A549 (cell line): ENCODE results near the gene ZNF273.

Experiments
- EP300 ChIP-seq, 2 experiments: fragments of >200 bp; sonication (Bioruptor Twin); formaldehyde crosslinking; IDR thresholded peaks; 2 replicates in 1 of 2; 3 replicates in 1 of 2; pipeline ENCODE4 v1.6.1; 2016 to 2017
- FOSL2 ChIP-seq, 2 experiments: fragments of 450-650 bp in 1 of 2; fragments of >200 bp in 1 of 2; sonication (Bioruptor Twin) in 1 of 2; formaldehyde crosslinking; IDR thresholded peaks; 2 replicates each; pipeline versions ENCODE4 v1.5.0 to v1.6.1; 2016 to 2020; ENCODE audit warnings: mild to moderate bottlenecking in 1 of 2, moderate library complexity in 1 of 2
- POLR2A ChIP-seq: IDR thresholded peaks from 2 replicates; pipeline ENCODE4 v1.6.1; 2012; ENCODE audit warnings: mild to moderate bottlenecking, low read length
- RFX5 ChIP-seq: fragments of 450-650 bp; IDR thresholded peaks from 2 replicates; pipeline ENCODE4 v1.7.1; 2014; ENCODE audit warnings: antibody characterized with exemption, mild to moderate bottlenecking, moderate library complexity
- SMC3 ChIP-seq: fragments of >200 bp; sonication (Bioruptor Twin); formaldehyde crosslinking; IDR thresholded peaks from 3 replicates; pipeline ENCODE4 v1.6.1; 2018; ENCODE audit warnings: inconsistent platforms
- TF ChIP-seq, protein P1 (sequence below): fragments of >200 bp; sonication (Bioruptor Twin); formaldehyde crosslinking; IDR thresholded peaks from 3 replicates; pipeline ENCODE4 v1.5.1; 2016
- TF ChIP-seq, protein P2 (sequence below): IDR thresholded peaks from 2 replicates; pipeline ENCODE4 v1.6.1; 2012

DNA sequence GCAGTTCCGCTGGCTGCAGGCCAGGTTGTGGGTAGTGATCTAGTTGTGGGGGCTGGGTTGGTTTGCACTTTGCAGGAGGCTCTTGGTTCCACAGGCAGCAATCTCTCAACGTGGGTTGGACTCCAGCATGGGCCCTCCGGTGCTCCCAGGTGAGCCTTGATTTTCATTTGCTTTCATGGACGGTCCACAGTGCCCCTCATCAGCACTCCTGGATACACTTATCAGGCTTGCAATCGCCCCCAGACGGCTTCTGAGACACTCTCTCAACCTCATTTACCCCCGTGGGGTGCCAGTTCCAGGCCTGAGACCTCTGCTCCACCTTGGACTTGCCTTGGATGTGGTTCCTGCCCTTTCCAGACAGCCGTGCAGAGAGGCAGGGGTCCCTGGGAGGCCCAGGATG lies 31.3 kb upstream of the ZNF273 start:
- TF ChIP-seq POLR2A, result no peak
- TF ChIP-seq, protein P1, sequence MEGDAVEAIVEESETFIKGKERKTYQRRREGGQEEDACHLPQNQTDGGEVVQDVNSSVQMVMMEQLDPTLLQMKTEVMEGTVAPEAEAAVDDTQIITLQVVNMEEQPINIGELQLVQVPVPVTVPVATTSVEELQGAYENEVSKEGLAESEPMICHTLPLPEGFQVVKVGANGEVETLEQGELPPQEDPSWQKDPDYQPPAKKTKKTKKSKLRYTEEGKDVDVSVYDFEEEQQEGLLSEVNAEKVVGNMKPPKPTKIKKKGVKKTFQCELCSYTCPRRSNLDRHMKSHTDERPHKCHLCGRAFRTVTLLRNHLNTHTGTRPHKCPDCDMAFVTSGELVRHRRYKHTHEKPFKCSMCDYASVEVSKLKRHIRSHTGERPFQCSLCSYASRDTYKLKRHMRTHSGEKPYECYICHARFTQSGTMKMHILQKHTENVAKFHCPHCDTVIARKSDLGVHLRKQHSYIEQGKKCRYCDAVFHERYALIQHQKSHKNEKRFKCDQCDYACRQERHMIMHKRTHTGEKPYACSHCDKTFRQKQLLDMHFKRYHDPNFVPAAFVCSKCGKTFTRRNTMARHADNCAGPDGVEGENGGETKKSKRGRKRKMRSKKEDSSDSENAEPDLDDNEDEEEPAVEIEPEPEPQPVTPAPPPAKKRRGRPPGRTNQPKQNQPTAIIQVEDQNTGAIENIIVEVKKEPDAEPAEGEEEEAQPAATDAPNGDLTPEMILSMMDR, result no peak
- TF ChIP-seq, protein P2, sequence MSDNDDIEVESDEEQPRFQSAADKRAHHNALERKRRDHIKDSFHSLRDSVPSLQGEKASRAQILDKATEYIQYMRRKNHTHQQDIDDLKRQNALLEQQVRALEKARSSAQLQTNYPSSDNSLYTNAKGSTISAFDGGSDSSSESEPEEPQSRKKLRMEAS, result no peak
- TF ChIP-seq EP300 (IDR thresholded peaks at IDR 0.05), result no peak
- TF ChIP-seq SMC3, result no peak
- TF ChIP-seq FOSL2 (IDR thresholded peaks at IDR 0.05), result no peak
- TF ChIP-seq FOSL2 (CRISPR knock-in tag; IDR thresholded peaks at IDR 0.05), result no peak
- TF ChIP-seq RFX5, result no peak
